Cortex of kidney (tissue), 1 donor: ENCODE results near the gene SH2D3A.
"Not testable (repeated sequence)": the region's sequence is repeated elsewhere in the genome, so short reads cannot be mapped to it uniquely, and the experiment has no call there.

Source experiments
- DNase-seq: peaks from one replicate; lab custom pipeline; 2025; lab: John Stamatoyannopoulos, UW

The SH2D3A gene

GRCh38 chr19:6767357-6768235, at the start of gene SH2D3A:
TSS of gene SH2D3A (minus strand) at chr19:6767435. CDS start at chr19:6763748, 3,687 bp downstream.
- no peak for DNase-seq

GRCh38 chr19:6813659-6814058, 46.4 kb upstream of the SH2D3A start:
- DNase-seq: no peak

GRCh38 chr19:6812612-6813011, 45.4 kb upstream of the SH2D3A start:
- DNase-seq: no peak

- DNase-seq: no peak
Observed at GRCh38 chr19:6811906-6812305, 44.7 kb upstream of the SH2D3A start.

GRCh38 chr19:6811378-6811777, 44.1 kb upstream of the SH2D3A start:
- no peak for DNase-seq

- no peak for DNase-seq
Observed at GRCh38 chr19:6809262-6809661, 42.0 kb upstream of the SH2D3A start.

GRCh38 chr19:6808494-6808893, 41.3 kb upstream of the SH2D3A start:
- DNase-seq: no peak

GRCh38 chr19:6807291-6807690, 40.1 kb upstream of the SH2D3A start:
- DNase-seq: no peak

- no peak for DNase-seq
Observed at GRCh38 chr19:6806488-6806887, 39.3 kb upstream of the SH2D3A start.

- DNase-seq: no peak
Observed at GRCh38 chr19:6803036-6803404, 35.8 kb upstream of the SH2D3A start.

- DNase-seq: no peak
Observed at GRCh38 chr19:6802336-6803035, 35.3 kb upstream of the SH2D3A start.

GRCh38 chr19:6801485-6802086, 34.4 kb upstream of the SH2D3A start:
- DNase-seq: no peak

- DNase-seq: no peak
Observed at GRCh38 chr19:6800991-6801484, 33.8 kb upstream of the SH2D3A start.

- DNase-seq: not testable (repeated sequence)
Observed at GRCh38 chr19:6800160-6800790, 33.0 kb upstream of the SH2D3A start.

- no peak for DNase-seq
Observed at GRCh38 chr19:6797646-6798045, 30.4 kb upstream of the SH2D3A start.

GRCh38 chr19:6796278-6796677, 29.0 kb upstream of the SH2D3A start:
- no peak for DNase-seq

- no peak for DNase-seq
Observed at GRCh38 chr19:6794686-6795431, 27.6 kb upstream of the SH2D3A start.

- DNase-seq: no peak
Observed at GRCh38 chr19:6793973-6794372, 26.7 kb upstream of the SH2D3A start.

- no peak for DNase-seq
Observed at GRCh38 chr19:6793411-6793810, 26.2 kb upstream of the SH2D3A start.

GRCh38 chr19:6791237-6791636, 24.0 kb upstream of the SH2D3A start:
- no peak for DNase-seq
